GM21786 (cell line): ENCODE data around the gene C14orf132.

Experiments used
- ATAC-seq: cut with Tn5 transposase; IDR thresholded peaks from one replicate; pipeline ENCODE4 v1.9.1; 2021; ENCODE audit not compliant: unreplicated experiment

The C14orf132 gene

GRCh38 chr14:96114002-96114401, 74.8 kb downstream of the C14orf132 start:
- ATAC-seq, result no peak

GRCh38 chr14:96117101-96117897, 78.1 kb downstream of the C14orf132 start:
- ATAC-seq, result no peak

DNA sequence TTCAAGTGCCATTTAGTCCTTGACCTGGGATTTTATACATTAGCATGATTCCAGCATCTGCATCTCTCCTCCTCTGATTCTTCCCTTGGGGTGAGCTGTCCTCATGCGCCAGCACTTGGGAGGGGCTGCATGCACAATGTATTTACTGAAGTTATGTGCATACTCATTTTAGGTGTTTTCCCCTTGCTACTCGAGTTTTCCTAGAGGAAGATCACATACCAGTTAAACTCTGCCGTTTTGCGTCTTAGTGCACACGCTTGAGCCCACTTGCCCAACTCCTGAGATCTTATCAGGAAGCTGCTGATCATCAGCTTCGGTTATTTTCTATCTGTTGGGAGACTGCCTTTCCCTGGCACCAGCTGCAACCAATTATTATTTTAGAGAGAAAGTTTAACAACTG, 78.8 kb downstream of the C14orf132 start:
- ATAC-seq, result no peak

DNA sequence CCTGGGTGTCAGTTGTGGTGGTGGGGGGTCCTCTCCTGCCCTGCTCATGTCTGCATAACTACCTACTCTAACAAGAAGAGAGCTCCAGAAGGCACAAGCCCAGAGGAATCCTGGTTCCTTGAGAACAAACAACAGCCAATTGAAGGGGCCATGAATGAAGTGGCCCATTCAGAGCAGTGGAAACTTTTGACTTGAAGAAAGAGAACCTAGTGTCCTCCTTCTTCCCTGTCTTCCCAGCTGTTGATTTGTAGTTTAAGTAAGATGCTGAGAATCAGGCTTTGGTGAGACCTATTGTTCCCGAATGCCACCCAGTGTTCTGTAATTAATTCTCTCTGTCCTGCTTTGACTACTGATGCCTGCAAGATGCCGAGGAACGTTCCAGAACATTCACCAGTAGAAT, 79.2 kb downstream of the C14orf132 start:
- ATAC-seq, result no peak

DNA sequence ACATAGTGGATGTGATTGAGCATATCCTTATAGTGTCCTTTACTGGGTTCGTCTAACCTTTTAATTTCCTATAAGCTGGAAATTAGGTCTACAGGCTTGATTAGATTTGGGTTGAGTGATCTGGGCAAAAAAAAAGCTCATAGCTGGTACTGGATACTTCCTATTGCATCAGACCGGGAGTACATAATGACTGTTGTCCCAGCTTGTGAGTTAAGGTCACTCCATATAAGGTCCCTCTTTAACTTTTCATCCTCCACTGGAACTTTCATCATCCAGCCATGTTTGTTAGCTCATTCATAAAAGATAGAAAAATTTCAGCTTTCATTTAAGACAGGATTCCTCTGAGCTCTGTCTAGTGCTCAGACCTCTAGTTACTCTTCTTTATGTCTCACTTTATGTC, 80.8 kb downstream of the C14orf132 start:
- ATAC-seq, result no peak

DNA sequence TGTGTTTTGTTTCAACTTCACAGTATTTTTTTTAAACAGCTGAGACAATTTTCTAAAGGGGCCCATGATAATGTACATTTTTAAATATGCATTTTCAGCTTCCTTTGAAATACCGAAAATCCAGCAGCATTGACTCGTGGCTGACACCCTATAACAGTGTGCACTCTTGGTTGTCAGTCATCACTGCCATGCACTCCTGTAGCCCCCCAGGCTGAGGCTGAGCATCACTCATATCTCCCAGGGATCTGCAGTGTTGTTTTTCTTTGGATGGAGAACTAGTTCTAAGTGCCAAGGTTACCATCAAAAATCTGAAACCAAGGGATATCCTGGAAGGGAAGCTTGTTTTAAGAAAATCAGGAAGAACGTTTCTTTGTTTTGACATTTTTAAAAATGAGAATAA, 81.2 kb downstream of the C14orf132 start:
- no peak for ATAC-seq

- no peak for ATAC-seq
Measured at GRCh38 chr14:96120941-96121340, 81.8 kb downstream of the C14orf132 start.

DNA sequence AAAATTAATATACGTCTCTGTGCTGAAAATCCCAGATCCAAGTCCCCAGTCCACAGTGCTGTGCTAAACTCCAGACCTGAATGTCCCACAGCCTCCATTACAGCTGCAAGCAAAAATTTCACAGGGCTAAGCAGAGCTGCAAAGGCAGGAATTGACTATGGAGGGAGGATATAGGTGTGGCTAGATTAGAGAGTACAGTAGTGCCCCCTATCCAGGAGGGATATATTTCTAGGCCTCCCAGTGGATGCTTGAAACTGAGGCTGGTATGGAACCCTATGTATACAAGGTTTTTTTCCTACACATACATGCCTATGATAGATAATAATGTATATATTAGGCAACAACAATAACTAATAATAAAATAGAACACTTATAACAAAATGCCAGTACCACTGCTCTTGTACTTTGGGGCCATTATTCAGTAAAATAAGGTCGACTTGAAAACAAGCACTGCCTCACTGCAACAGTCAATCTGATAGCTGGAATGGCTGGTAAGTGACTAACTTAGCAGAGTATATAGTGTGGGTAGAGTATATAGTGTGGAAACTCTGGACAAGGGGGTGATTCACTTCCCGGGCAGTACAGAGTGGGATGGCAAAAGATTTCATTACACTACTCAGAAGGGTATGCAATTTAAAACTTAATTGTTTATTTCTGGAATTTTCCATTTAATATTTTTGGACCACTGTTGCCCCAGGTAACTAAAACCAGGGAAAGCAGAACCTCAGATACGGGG, 82.7 kb downstream of the C14orf132 start:
- no peak for ATAC-seq

DNA sequence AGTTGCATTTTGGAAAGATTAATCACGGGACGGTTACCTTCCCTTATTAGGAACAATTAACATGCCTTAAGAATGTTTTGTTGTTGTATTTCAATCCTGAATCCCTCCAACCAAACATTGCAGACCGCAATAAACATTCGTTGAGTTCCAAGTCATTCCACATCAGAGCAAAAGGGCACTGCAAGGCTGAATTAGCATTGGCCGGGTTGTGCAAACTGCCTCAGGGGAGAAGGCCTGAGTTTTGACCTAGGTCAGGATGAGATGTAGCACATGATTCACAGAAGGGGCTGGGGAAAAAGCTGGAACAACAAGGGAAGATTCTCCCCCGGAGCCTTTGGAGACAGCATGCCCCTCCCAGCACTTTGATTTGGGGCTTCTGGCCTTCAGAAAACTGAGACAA, 83.3 kb downstream of the C14orf132 start:
- no peak for ATAC-seq

GRCh38 chr14:96125536-96125935, 86.4 kb downstream of the C14orf132 start:
- ATAC-seq, result no peak

GRCh38 chr14:96126339-96126782, 87.2 kb downstream of the C14orf132 start:
- peak; percentile 60 for ATAC-seq

GRCh38 chr14:96126783-96127271, 87.7 kb downstream of the C14orf132 start:
- no peak for ATAC-seq

- ATAC-seq, result no peak
Measured at GRCh38 chr14:96129128-96129736, 90.1 kb downstream of the C14orf132 start.

DNA sequence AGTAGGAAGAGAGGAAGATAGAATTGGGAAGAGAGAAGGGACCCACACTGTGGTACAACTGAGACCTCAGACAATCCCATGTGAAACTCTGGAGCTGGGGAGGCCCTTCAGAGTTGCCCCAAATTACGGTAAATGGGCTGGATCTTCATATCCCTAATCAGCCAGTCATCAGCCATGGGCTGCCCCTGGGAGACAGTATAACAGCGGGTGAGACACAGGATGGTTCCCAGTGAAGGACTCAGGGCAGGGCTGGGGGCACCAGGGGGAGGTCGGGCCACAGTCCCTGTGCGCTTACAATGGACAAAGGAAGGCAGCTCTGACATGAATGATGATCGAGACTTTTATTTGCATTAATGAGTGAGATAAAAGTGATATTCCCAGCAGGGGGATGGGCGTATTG, 91.2 kb downstream of the C14orf132 start:
- ATAC-seq, result no peak

DNA sequence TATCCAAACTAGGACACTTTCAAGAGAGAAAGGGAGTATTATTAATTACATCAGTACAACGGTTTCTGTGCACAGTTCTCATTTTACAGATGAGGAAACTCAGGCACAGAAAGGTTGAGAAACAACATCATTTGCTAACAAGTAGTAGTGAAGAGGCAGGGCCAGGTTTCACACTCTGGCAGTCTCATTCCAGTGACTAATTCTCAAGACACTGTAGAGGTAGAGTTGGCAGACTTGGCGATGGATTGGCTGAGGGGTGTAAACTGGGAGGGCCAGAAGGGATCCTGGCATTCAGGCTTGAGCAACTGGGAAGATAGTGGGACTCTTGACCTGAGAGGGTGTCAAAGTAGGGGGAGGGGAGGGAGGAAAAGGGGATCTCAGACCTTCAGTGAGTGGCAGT, 91.7 kb downstream of the C14orf132 start:
- no peak for ATAC-seq

GRCh38 chr14:96131836-96132235, 92.7 kb downstream of the C14orf132 start:
- ATAC-seq, result no peak

DNA sequence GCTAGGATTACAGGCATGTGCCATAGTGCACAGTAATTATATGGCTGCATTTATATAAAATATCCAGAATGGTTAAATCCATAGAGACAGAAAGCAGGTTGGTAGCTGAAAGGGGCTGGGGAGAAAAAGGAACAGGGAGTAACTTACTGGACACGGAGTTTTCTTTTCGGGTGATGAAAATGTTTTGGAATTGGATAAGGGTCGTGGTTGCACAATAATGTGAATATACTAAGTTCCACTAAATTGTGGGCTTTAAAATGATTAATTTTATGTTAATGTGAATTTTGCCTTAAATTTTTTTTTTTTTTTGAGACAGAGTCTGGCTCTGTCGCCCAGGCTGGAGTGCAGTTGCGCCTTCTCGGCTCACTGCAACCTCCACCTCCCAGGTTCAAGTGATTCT, 95.3 kb downstream of the C14orf132 start:
- ATAC-seq, result no peak

DNA sequence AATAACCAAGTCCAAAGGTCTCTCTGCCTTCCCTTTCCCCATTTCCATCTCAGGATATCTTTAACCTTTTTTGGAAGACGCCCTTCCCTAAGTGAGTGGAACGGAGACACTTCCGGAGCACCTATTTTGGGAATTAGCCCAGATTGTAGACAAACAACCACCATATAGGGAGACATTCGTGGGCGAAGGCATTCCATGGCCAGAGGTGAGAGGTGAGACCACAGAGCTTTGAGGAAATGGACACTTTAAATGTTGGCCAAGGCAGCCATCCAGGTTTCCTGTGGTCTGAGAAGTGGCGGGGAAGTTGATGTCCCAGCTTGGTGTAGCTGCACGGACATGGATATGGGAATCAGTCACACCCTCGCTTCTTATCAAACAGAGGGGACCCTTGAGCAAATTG, 96.1 kb downstream of the C14orf132 start:
- no peak for ATAC-seq

- no peak for ATAC-seq
Measured at GRCh38 chr14:96136371-96137005, 97.3 kb downstream of the C14orf132 start.

- ATAC-seq, result no peak
Measured at GRCh38 chr14:96138241-96138640, 99.1 kb downstream of the C14orf132 start.

- no peak for ATAC-seq
Measured at GRCh38 chr14:96139169-96139568, 100.0 kb downstream of the C14orf132 start.
